ENCODE measurements around the gene IRGC. TPM values are rescaled to one million over a fixed set of nuclear protein-coding genes. Genes with fewer than 3 reads are reported as not detected.

The IRGC gene
- not detected for total RNA-seq

DNA sequence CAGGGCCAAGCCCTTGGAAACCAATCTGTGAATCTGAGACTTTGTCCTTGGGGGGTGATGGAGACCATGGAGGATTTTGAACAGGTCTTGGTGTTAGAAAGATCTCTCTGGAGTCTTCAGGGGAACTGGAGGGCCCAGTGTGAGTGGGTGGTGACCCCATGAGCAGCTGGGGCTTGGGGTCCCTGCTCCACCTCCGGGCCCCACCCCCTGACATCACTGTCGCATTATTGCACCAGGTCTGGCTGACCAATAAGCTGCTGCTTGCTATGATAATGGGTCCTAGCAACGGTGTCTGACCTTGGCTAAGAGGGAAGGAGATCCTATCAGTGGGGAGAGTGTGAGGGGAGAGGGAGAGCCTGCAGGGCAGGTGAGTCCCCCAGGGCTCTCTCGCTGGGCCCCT lies at the start of gene IRGC:
TSS of gene IRGC (plus strand) at position 301 of the 400 bp plus-strand sequence. CDS start 2,483 bp downstream, outside the sequence.
- DNase-seq = no peak
- Mint-ChIP-seq H3K9me3 (no peaks in the 10 kb centered on the region), H3K27me3 (peaks cover 7% of the 10 kb centered on the region), H3K4me3 (no peak within 1 kb of the TSS), H3K36me3 (no peaks in the 10 kb centered on the region), H3K4me1 (ENCODE audit: low read depth) (peaks cover 6% of the 10 kb centered on the region), H3K27ac (no peak within 1 kb of the TSS)
- ChIA-PET POLR2A (interaction anchor here (0.6 kb wide), 1 partner anchor 14 kb away, joined by 3 read pairs; no protein-coding TSS in a partner anchor), CTCF (no interaction called here)
- intact Hi-C loops (cut with micrococcal nuclease) = no loop called here

DNA sequence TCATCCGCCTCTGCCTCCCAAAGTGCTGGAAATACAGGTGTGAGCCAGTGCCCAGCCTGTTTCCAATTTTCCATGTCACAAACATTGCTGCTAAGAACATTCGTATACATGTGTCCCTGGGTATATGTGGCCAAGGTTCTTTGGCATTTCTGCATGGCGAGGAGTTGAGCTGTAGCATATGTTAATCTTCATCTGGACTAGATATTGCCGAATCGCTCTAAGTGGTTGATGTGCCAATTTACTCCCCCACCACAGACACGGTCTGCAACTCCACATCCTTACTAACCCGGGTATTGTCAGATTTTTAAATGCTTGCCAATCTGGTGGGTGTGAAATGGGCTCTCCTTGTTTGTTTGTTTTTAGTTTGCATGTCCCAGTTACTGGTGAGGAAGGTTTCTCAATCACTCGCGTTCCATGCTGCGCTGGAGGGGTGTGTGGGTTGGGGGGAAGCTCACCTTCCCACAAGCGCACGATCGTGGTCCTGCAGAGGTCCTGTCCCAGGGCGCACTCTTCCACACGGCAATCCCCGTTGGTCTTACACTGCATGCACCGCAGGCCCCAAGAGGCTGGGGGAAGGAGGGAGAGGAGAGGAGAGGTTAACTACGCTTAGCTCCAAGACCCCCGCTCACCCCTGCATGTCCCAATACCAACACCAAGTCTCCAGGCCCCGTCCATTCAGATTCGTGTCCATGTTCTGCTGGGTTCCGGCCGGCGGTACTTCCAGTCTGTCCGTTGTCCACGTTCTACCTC lies 48.6 kb upstream of the IRGC start:
- no peak for DNase-seq
- H3K4me3 Mint-ChIP-seq = peak overlapping the region; percentile 81
- CTCF ChIA-PET = interaction anchor here (1.1 to 1.5 kb wide), 2 partner anchors 71 to 113 kb away, joined by 3 to 9 read pairs; no protein-coding TSS in a partner anchor
- H3K27me3 Mint-ChIP-seq = no peaks in the 10 kb centered on the region
- intact Hi-C loops (cut with micrococcal nuclease) = loop anchor here (5.0 kb wide), 2 partner anchors 55 to 100 kb away; no protein-coding TSS in a partner anchor
- POLR2A ChIA-PET = interaction anchor here (1.2 kb wide), 1 partner anchor 69 kb away, joined by 3 read pairs; no protein-coding TSS in a partner anchor
- H3K4me1 Mint-ChIP-seq (ENCODE audit: low read depth) = peaks cover 45% of the 10 kb centered on the region
- peaks cover 17% of the 10 kb centered on the region for H3K36me3 Mint-ChIP-seq
- H3K9me3 Mint-ChIP-seq = no peaks in the 10 kb centered on the region
- no peak overlapping the region for H3K27ac Mint-ChIP-seq

GRCh38 chr19:43667876-43668405 lies 47.9 kb upstream of the IRGC start:
- ChIA-PET POLR2A (interaction anchor here (0.6 to 1.8 kb wide), 9 partner anchors 33 to 113 kb away, joined by 3 to 11 read pairs (median 4); partner anchors contain the start of genes IRGQ, KCNN4, SMG9 and ZNF428), CTCF (interaction anchor here (0.6 to 3.1 kb wide), 40 partner anchors 10 to 1222 kb away, joined by 3 to 13 read pairs (median 4); partner anchors contain the start of genes IRGQ, KCNN4, ZNF283 and ZNF45)
- no peak for DNase-seq
- Mint-ChIP-seq H3K9me3 (no peaks in the 10 kb centered on the region), H3K36me3 (peaks cover 17% of the 10 kb centered on the region), H3K4me1 (ENCODE audit: low read depth) (peaks cover 45% of the 10 kb centered on the region), H3K4me3 (peak overlapping the region; percentile 81), H3K27ac (peak overlapping the region; percentile 63), H3K27me3 (no peaks in the 10 kb centered on the region)
- intact Hi-C loops (cut with micrococcal nuclease) = loop anchor here (1.0 to 5.0 kb wide), 11 partner anchors 33 to 205 kb away; partner anchors contain the start of genes IRGQ, SMG9, ZNF428 and ZNF575

GRCh38 chr19:43668406-43669109 lies 47.3 kb upstream of the IRGC start:
- no peaks in the 10 kb centered on the region for H3K27me3 Mint-ChIP-seq

GRCh38 chr19:43672061-43672679 lies 43.7 kb upstream of the IRGC start:
- intact Hi-C loops (cut with micrococcal nuclease) = no loop called here
- no peak overlapping the region for H3K27ac Mint-ChIP-seq
- H3K27me3 Mint-ChIP-seq = no peaks in the 10 kb centered on the region
- no peak overlapping the region for H3K4me3 Mint-ChIP-seq
- peaks cover 6% of the 10 kb centered on the region for H3K36me3 Mint-ChIP-seq
- ChIA-PET CTCF (interaction anchor here (1.2 kb wide), 1 partner anchor 23 kb away, joined by 4 read pairs; no protein-coding TSS in a partner anchor), POLR2A (interaction anchor here (0.6 to 1.1 kb wide), 3 partner anchors 23 to 113 kb away, joined by 3 to 4 read pairs (median 3); partner anchors contain the start of gene SMG9)
- peaks cover 33% of the 10 kb centered on the region for H3K4me1 Mint-ChIP-seq (ENCODE audit: low read depth)
- H3K9me3 Mint-ChIP-seq = no peaks in the 10 kb centered on the region
- DNase-seq = no peak

More at GRCh38 chr19:43668406-43669109, 47.3 kb upstream of the IRGC start:
- Mint-ChIP-seq H3K27ac (peak overlapping the region; percentile 63), H3K4me1 (ENCODE audit: low read depth) (peaks cover 41% of the 10 kb centered on the region), H3K4me3 (peak overlapping the region; percentile 81), H3K9me3 (no peaks in the 10 kb centered on the region), H3K36me3 (peaks cover 17% of the 10 kb centered on the region)
- peak; percentile 98 for DNase-seq
- POLR2A ChIA-PET = interaction anchor here (0.6 to 1.8 kb wide), 9 partner anchors 33 to 113 kb away, joined by 3 to 11 read pairs (median 4); partner anchors contain the start of genes IRGQ, KCNN4, SMG9 and ZNF428
- intact Hi-C loops (cut with micrococcal nuclease) = loop anchor here (1.0 to 5.0 kb wide), 11 partner anchors 33 to 205 kb away; partner anchors contain the start of genes IRGQ, SMG9, ZNF428 and ZNF575
- CTCF ChIA-PET = interaction anchor here (0.6 to 3.1 kb wide), 40 partner anchors 10 to 1223 kb away, joined by 3 to 13 read pairs (median 4); partner anchors contain the start of genes IRGQ, KCNN4, ZNF283 and ZNF45

DNA sequence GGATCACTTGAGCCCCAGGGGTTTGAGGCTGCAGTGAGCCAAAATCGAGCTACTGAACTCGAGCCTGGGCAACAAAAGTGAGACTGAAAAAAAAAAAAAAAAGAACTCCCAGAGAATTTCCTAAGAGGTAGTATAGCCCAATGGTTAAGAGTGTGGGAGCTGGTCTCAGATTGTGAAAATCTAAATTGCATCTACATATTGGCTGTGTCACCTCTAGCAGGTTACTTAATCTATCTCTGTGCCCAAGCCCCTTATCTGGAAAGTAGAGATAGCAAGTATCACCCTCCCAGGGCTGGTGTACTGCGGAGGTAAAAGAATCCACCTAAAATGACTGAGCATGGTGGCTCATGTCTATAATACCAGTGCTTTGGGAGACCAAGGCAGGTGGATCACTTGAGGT lies 42.2 kb upstream of the IRGC start:
- no peak for DNase-seq
- no peaks in the 10 kb centered on the region for H3K27me3 Mint-ChIP-seq
- H3K9me3 Mint-ChIP-seq = no peaks in the 10 kb centered on the region
- no peak overlapping the region for H3K27ac Mint-ChIP-seq
- ChIA-PET POLR2A (no interaction called here), CTCF (interaction anchor here (1.3 kb wide), 1 partner anchor 94 kb away, joined by 3 read pairs; no protein-coding TSS in a partner anchor)
- peaks cover 21% of the 10 kb centered on the region for H3K4me1 Mint-ChIP-seq (ENCODE audit: low read depth)
- intact Hi-C loops (cut with micrococcal nuclease) = no loop called here
- no peak overlapping the region for H3K4me3 Mint-ChIP-seq
- no peaks in the 10 kb centered on the region for H3K36me3 Mint-ChIP-seq

DNA sequence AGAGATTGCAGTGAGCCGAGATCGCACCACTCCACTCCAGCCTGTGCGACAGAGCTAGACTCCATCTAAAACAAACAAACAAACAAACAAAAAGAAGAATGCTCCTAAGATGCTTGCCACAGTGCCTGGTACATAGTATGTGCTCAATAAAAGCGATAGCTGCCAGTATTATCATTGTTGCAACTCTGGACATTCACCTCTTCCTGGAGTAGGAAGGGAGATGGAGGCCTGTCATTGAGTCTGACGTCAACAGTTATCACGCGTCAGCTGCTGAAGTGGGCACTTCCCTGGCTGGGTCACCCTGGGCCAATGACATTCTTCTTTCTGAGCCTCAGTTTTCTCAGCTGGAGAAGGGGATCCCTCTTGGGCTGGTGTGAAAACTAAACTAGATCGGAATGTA lies 41.7 kb upstream of the IRGC start:
- DNase-seq = no peak
- no peaks in the 10 kb centered on the region for H3K36me3 Mint-ChIP-seq
- ChIA-PET CTCF (interaction anchor here (1.0 to 1.3 kb wide), 2 partner anchors 93 to 131 kb away, joined by 3 read pairs; no protein-coding TSS in a partner anchor), POLR2A (no interaction called here)
- H3K27ac Mint-ChIP-seq = no peak overlapping the region
- H3K4me3 Mint-ChIP-seq = no peak overlapping the region
- no peaks in the 10 kb centered on the region for H3K27me3 Mint-ChIP-seq
- intact Hi-C loops (cut with micrococcal nuclease) = no loop called here
- H3K9me3 Mint-ChIP-seq = no peaks in the 10 kb centered on the region
- peaks cover 21% of the 10 kb centered on the region for H3K4me1 Mint-ChIP-seq (ENCODE audit: low read depth)

- no peaks in the 10 kb centered on the region for H3K27me3 Mint-ChIP-seq
- H3K4me3 Mint-ChIP-seq = no peak overlapping the region
- intact Hi-C loops (cut with micrococcal nuclease) = no loop called here
- H3K36me3 Mint-ChIP-seq = no peaks in the 10 kb centered on the region
- H3K27ac Mint-ChIP-seq = no peak overlapping the region
- peaks cover 19% of the 10 kb centered on the region for H3K4me1 Mint-ChIP-seq (ENCODE audit: low read depth)
- no peak for DNase-seq
- H3K9me3 Mint-ChIP-seq = no peaks in the 10 kb centered on the region
- POLR2A ChIA-PET = no interaction called here
- CTCF ChIA-PET = interaction anchor here (1.0 kb wide), 1 partner anchor 131 kb away, joined by 3 read pairs; no protein-coding TSS in a partner anchor
Measured at GRCh38 chr19:43674596-43674995, 41.3 kb upstream of the IRGC start.

- peak overlapping the region; percentile 49 for H3K27ac Mint-ChIP-seq
- intact Hi-C loops (cut with micrococcal nuclease) = no loop called here
Measured at GRCh38 chr19:43675269-43675879, 40.5 kb upstream of the IRGC start.

DNA sequence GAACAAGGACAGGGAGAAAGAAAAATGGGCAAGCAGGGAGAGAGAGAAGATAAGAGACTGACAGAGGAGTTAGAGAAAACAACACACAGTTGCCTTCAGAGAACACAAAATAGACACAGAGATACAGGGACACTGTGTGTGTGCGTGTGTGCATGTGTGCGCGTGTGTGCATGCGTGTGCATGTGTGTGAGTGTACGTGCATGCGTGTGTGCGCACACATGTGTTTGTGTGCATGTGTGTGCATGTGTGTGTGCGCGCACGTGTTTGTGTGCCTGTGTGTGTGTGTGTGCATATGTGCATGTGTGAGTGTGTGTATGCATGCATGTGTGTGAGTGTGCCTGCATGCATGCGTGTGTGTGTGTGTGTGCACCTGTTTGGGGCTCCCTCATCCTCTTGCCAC lies 40.0 kb upstream of the IRGC start:
- H3K36me3 Mint-ChIP-seq = no peaks in the 10 kb centered on the region
- H3K27me3 Mint-ChIP-seq = no peaks in the 10 kb centered on the region
- peak overlapping the region; percentile 4 for H3K4me3 Mint-ChIP-seq
- H3K9me3 Mint-ChIP-seq = no peaks in the 10 kb centered on the region
- ChIA-PET CTCF (no interaction called here), POLR2A (no interaction called here)
- intact Hi-C loops (cut with micrococcal nuclease) = no loop called here
- no peak overlapping the region for H3K27ac Mint-ChIP-seq
- H3K4me1 Mint-ChIP-seq (ENCODE audit: low read depth) = peaks cover 11% of the 10 kb centered on the region
- DNase-seq = no peak

More at GRCh38 chr19:43675269-43675879, 40.5 kb upstream of the IRGC start:
- Mint-ChIP-seq H3K4me3 (peak overlapping the region; percentile 14), H3K4me1 (ENCODE audit: low read depth) (peaks cover 12% of the 10 kb centered on the region), H3K9me3 (no peaks in the 10 kb centered on the region), H3K36me3 (no peaks in the 10 kb centered on the region), H3K27me3 (no peaks in the 10 kb centered on the region)
- POLR2A ChIA-PET = no interaction called here
- peak; percentile 29 for DNase-seq
- CTCF ChIA-PET = interaction anchor here (1.0 kb wide), 1 partner anchor 130 kb away, joined by 3 read pairs; no protein-coding TSS in a partner anchor
